ENCODE measurements around the gene TRIM69.
"Not testable (repeated sequence)": the region's sequence is repeated elsewhere in the genome, so short reads cannot be mapped to it uniquely, and the experiment has no call there.

- TF ChIP-seq CTCF, POLR2A (IDR thresholded peaks at IDR 0.05): not testable (repeated sequence)
These were observed 47.0 kb upstream of the TRIM69 start for GRCh38 chr15:44689318-44689717.
